Kasumi-1 (cell line): ENCODE data around the gene CYSRT1.
A peak's percentile ranks its signal among the peaks of the same experiment; 100 is the strongest.

Experiments used
- DNase-seq, 2 experiments: peaks; one replicate each; lab custom pipeline; 2025; lab: John Stamatoyannopoulos, UW

The CYSRT1 gene

DNA sequence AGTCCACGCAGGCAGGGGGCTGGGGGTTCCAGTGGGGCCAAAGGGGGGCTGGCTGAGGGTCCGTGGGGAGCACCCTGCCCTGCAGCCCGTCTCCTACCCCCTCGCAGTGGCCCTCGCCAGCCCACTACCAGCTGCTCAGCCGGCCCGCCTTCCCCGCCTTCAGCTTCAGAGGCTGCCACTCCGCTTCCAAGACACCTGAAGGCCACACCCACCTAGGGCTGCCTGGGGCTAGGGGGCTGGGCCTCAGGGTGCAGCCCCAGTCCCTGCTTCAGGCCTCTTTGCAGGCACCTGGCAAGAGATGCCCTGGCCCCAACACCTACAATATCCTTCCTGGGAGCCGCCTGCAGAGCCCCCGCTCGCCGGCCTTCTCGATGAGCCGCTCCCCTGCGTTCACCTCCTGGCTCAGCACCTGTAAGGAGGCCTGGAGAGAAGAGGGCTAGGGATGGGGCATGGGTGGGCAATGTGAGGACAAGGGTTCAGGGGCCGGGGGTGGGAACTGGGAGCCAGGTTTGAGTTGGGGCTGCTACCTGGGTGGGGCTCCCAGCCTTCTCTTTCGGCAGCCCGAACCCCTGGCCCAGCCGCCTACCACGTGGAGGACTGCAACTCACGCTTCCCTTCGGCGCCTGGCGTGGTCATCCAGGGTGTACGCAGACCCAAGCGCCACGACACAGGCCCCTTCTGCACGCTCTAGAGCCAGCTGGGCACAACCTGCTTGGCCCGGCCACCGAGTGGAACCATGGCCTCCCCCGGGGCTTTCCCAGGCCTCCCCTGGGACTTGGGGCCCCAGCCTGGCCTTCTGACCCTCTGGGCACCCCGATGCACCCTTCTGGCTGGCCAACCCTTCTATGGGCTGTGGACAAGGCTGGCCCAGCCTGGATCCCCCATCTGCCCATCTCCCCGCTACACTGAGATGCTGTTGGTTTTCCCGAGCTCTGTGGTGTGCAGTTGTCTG, 27.9 kb downstream of the CYSRT1 start:
- DNase-seq, result no peak

DNA sequence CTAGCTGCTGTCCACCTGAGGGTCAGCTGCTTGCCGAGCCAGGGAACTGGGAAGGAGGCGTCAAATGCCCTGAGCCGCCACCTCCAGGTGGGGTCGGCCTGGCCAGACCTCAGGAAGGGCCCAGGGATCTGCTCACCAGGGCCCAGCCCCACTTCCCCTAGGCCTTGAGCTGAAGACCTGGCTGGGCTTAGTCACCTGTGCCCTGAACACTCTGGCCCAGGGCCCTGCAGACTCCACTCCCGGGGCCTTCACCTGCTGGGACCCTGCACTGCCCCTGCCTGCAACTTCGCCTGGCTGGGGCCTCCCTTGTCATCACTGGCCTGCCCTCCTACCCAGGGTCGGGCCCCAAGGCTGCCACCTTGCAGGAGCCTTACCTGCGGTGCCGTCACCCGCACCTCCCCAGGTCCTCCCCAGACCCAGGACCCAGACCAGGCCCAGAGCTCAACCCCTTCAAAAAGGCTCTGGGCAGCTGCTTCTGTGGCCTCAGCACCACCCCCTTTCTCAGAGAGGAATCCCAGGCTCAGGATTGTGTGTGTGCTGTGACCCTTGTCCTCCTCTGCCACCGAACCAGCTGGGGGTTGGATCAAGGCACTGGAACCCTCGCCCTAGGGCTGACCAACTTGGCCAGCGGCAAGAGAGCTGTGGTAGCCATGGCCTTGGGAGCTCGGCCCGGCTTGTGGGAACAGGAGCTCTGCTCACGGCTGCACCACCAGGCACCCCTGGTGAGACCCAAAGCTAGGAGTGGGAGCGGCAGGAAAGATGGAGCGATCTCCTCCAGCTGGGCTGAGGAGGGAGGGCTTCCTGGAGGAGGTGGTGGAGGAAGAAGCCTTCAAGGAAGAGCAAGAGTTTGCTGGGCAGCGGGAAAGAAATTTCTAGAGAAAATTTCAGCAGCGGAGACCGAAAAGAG, 29.0 kb downstream of the CYSRT1 start:
- DNase-seq, result no peak

DNA sequence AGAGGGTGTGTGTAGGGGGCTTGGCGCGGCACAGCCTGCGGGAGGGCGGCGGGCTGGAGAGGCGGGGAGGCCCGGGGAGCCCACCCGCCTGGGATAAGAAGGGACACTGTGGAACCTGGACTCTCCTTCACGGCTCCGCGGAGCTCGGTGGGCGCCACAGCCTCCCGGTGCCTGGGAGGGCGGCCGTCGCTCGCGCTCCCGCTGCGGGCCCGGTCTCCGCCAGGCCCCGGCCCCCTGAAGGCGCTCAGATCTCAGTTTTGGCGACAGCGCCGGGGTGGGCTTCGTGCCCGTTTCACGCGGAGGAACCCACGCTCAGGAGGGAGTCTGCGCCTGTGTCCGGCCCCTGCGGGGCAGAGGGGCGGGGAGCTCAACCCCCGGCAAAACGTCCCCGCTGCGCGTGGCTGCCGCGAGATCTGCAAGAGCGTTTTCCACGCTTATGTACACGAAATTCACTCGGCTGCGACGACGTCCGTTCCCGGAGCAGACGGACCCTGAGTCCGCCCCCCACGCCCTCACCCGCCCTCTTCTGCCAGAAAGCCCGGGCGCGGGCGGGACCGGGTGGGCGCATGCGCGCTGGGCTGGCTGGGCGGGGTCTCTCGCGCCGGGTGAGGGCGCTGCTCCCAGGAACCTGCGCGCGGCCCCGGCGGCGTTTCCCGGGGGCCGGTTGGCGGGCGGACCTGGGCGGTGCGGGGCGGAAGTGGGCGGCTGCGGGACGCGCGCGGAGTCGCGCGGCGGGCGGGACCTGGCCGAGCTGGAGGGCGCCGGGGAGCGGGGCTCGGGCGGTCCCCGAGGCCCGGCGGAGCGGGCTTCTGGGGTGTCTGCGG, 29.9 kb downstream of the CYSRT1 start, which contains the start of gene NELFB:
Gene NELFB (plus strand): TSS at position 704 of the 824 bp plus-strand sequence.
- DNase-seq, result peak; percentile 67 to 74

DNA sequence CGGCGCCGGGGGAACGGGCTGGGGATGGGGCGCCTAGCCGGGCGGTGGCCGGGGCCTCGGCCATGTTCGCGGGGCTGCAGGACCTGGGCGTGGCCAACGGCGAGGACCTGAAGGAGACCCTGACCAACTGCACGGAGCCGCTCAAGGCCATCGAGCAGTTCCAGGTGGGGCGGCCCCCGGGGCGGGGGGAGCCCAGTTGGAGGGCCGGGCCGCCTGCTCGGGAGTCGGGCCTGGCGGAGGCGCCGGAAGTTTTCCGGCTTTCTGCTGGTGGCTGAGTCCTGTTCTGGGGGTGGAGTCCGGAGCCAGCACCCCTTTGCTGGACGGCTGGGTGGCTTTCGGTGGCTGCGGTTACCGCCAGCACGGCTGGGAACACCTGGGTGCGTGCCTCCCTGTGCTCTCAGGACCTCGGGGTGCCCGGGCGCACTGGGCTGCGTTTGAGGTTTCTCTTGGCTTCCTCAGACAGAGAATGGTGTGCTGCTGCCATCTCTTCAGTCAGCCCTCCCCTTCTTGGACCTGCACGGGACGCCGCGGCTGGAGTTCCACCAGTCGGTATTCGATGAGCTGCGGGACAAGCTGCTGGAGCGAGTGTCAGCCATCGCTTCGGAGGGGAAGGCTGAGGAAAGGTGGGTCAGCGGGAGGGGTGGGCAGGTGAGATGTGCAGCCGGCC, 30.6 kb downstream of the CYSRT1 start:
- DNase-seq, result no peak

DNA sequence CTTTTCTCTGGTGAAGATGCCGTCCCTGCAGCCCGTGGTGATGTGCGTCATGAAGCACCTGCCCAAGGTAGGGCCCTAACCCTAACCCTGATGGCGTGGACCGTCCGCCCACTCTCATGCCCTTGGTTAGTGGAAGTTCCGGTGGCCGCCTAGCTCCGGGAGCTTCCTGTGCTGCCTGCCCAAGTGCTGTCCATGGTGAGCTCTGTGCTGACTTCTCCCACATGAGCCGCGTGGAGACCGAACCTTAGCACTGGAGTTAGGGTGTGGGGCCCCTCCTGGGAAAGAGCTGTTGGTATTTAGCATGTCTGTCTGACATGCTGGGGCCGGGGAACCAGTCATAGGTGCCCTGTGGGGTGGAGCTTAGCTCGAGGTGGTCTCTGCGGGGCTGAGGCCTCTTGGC, 31.4 kb downstream of the CYSRT1 start:
- no peak for DNase-seq

DNA sequence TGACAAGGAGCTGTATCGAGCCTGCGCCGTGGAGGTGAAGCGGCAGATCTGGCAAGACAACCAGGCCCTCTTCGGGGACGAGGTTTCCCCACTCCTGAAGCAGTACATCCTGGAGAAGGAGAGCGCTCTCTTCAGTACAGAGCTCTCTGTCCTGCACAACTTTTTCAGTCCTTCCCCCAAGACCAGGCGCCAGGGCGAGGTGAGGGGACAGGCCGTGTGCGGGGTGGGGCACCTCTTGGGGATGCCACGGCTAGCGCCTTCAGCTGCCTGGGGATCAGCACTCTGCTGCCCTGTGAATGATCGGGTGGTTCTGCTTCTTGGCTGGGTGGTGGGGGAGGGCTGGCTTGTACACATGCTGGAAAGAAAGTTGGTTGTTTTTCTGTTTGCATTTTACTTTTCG, 31.9 kb downstream of the CYSRT1 start:
- DNase-seq, result no peak

DNA sequence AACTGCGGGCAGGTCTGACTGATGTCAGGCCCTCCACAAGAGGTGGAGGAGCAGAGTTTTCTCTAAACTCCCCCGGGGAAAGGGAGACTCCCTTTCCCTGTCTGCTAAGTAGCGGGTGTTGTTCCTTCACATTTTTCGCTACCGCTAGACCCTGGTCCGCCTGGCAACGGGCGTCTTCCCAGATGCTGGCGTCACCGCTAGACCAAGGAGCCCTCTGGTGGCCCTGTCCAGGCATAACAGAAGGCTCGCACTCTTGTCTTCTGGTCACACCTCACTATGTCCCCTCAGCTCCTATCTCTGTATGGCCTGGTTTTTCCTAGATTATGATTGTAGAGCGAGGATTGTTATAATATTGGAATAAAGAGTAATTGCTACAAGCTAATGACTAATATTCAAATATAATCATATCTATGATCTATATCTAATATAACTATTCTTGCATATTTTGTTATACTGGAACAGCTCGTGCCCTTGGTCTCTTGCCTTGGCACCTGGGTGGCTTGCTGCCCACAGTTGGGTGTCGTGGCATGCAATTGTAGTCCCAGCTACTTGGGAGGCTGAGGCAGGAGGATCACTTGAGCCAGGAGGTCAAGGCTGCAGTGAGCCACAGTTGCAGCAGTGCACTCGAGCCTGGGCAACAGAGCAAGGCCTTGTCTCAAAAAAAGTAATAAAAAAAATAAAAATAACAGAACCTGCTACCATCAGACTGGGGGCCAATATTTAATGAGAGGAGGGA, 37.4 kb downstream of the CYSRT1 start:
- DNase-seq, result peak in 1 of 2 experiments; percentile 10

DNA sequence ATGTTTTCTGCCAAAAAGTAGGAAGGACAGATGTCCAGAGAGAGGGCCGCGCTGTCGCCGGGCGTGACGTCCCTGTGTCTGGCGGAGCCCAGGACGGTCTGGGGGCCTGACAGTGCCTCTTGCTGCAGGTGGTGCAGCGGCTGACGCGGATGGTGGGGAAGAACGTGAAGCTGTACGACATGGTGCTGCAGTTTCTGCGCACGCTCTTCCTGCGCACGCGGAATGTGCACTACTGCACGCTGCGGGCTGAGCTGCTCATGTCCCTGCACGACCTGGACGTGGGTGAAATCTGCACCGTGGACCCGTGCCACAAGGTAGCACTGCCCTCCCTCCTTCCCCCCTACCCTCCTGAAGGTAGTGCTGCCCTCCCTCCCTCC, 37.9 kb downstream of the CYSRT1 start:
- DNase-seq, result no peak

DNA sequence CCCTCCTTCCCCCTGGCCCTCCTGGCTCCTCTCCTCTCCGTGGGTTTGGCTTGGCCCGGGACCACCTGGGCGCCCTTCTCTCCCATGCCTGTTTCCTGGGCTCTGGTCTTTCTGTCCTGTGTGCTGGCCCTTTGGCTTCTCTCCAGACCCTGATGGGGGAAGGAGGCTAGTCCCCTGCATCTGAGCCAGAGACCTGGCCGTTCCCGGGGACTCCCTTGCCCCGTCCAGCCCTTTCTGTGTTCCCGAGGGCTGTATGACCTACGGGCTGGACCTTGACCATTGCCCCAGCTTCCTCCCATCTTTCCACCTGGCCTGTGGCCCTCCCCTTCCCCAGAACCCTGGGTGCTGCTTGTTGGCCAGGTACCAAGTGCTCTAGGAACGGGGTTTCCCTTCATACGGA, 38.5 kb downstream of the CYSRT1 start:
- no peak for DNase-seq

DNA sequence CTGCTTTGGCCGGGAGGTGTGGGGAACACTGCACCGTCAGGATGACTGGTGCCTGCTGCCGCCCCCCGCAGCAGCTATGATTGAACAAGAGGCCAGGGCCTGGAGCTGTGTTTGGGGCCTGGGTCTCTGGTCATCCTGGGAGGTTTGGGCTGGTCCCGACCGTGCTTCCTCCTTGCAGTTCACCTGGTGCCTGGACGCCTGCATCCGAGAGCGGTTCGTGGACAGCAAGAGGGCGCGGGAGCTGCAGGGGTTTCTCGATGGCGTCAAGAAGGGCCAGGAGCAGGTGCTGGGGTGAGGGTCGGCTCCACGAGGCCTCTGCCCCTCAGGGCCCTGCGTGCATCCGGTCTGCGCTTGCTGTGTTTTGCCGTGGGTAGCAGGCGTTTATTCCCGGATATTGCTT, 39.1 kb downstream of the CYSRT1 start:
- DNase-seq, result no peak

DNA sequence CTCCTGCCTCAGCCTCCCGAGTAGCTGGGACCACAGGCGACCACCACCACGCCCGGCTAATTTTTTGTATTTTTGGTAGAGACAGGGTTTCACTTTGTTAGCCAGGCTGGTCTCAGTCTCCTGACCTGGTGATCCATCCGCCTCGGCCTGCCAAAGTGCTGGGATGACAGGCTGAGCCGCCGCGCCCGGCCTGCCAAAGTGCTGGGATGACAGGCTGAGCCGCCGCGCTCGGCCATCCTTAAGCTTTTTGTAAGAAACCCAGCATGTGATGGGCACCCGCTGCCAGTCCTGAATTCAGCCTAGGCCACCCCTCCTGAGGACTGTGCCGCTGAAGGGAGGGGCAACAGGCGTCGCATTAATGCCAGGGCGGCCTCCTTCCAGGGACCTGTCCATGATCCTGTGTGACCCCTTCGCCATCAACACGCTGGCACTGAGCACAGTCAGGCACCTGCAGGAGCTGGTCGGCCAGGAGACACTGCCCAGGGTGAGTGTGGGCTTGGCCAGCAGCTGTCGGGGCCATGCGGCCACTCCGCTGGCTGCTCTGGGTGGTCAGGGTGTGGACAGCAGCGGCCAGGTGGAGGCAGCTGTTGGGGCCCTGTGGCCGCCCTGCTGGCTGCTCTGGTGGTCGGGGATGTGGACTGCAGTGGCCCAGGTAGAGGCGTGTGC, 40.7 kb downstream of the CYSRT1 start:
- no peak for DNase-seq

DNA sequence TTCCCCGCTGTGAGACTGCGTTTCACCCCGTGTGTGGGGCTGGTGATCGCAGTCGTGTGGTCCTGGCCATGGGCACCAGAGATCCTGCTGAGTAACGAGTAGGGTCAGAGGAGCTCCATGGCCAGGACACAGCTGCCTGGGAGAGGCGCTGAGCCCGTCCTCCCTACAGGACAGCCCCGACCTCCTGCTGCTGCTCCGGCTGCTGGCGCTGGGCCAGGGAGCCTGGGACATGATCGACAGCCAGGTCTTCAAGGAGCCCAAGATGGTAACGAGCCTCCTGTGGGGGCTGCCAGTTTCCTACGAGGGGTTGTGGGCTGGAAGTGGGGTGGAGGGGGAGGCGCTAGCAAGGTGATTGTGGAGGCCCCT, 41.2 kb downstream of the CYSRT1 start:
- no peak for DNase-seq

DNA sequence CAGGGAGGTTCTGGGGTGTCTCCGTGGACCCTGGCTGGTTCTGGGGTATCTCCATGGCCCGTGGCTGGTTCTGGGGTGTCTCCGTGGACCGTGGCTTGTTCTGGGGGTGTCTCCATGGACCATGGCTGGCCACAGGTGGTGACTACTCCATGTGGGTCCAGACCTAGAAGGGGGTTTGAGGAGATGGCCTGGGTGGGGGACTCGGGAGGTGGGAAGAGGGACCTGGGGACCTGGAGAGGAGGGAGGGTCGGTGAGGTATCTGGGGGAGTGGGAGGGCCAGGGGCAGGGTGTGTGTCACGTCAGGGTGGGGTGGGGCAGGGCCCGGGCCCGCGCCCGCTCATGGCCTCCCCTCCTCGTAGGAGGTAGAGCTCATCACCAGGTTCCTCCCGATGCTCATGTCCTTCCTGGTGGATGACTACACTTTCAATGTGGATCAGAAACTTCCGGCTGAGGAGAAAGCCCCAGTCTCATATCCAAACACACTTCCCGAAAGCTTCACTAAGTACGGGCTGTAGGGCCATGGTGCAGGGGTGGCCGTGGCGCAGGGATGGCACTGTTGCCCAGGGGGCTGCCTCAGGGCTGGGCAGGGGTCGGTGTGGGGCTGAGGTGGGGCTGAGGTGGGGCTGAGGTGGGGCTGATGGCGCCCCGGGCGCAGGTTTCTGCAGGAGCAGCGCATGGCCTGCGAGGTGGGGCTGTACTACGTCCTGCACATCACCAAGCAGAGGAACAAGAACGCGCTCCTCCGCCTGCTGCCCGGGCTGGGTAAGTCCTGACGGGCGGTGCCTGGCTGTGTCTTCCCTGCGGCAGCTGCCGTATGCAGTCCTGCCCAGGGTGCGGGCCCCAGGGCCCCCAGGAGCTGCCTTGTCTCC, 41.8 kb downstream of the CYSRT1 start:
- no peak for DNase-seq

DNA sequence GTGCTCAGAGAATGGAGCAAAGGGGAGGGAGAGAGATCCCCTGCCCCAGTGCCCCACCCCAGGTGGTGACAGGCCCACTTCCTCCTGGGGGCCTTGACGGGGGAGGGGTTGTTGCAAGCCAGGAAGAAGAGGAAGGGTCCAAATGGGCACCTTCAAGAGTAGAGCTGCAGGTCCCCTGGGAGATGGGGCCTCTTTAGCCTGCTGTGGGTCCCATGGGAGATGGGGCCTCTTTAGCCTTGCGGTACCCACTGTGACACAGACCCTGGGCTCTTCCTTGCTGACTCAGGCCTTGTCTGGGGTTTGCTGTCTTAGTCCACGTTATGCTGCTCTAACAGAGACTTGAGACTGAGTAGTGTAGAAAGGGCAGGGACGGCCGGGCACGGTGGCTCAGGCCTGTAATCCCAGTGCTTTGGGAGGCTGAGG, 43.0 kb downstream of the CYSRT1 start:
- DNase-seq, result no peak

DNA sequence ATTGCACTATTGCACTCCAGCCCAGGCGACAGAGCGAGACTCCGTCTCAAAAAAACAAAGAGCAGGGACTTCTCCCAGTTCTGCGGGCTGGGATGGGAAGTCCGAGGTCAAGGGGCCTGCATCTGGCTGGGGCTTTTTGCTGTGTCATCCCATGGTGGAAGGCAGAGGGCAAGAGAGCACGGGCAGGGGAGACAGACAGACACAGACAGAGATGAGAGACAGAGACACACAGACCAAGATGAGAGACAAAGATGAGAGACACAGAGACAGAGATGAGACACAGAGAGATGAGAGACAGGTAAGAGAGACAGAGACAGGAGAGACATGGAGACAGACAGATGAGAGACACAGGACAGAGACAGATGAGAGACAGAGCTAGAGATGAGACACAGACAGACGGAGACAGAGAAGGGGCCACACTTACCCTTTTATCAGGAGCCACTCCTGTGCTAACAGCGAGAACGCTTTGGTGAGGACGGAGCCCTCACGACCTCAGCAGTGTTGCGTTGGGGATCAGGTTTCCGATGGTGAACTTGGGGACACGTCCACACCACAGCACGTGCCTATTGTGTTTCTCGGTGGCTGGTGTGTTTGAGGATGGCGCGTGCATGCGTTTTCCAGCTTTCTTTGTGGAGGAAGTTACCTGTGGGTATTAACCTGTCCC, 43.7 kb downstream of the CYSRT1 start:
- no peak for DNase-seq

DNA sequence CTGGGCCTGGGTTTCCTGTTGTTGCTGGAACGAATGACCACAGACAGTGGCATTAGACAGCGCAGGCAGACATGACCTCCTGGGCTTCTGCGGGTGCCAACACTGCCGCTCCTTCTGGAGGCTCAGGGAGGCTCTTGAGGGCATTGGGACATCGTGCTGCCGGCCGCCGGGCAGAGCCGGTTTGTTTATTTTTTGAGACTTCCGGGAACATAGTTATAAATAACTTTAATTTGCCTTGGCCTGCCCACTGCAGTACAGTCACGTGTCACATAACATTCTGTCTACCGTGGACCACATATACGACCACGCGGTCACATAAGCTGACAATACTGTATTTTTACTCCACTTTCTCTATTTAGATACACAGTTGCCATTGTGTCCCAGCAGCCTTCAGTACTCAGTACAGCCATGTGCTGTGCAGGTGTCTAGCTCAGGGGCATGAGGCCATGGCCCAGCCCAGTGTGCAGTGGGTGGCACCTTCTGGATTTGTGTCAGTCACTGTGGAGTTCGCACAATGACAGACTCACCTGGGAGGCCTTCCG, 44.3 kb downstream of the CYSRT1 start:
- DNase-seq, result no peak

DNA sequence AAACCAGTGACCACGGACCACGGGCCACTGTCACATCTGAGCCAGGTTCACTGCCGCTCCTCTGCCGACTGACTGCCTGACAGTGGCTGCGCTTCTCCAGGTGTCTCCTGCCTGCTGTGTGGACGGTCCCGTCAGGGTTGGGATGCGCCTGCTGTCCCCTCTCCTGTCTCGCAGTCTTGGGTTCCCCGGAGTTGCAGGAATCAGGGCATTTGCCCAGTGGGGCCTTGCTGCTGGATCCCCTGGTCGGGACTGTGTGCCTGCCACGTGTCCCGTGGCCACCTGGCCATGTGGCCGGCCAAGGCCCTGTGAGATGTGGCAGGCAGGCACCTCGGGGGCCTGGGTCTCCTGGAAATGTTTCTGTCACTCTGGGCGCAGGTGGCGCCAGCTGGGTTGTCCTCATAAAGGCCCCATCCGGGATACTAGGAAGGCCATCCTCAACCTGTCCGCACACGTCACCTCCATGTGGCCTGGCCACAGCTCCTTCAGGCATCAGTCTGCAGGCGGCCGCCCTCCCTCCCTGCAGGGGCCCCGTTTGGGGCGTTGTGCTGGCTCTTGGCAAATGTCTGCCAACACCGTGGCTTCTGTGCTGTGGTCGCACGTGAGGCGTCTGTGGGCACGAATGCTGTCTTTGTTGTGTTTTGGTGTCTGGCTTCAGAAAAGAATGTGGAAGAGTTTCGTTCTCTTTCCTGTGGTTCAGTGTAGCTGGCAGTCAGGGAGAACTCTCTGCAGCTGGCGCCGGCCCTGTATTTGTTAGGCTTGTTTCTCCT, 46.1 kb downstream of the CYSRT1 start:
- DNase-seq, result no peak

DNA sequence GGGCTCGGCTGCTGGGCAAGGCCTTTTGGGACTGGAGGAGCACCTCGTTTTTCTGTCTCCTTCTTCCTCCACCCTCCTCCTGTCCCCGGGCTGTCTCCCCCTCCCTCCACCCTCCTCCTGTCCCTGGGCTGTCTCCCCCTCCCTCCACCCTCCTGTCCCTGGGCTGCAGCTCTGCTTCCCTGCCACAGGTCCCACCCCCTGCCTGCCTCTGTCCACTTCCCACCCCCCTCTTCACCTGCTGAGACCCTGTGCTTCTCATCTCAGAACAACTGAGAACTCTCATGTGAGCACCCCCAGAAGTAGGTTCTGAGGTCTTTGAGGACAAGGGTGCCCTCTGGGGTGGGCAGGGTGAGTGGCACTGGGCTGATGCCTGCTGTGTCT, 46.7 kb downstream of the CYSRT1 start:
- DNase-seq, result no peak
